DOHH2 (cell line): ENCODE measurements around the gene DOCK10.

Source experiments
- CTCF ChIP-seq: fragments of 200-600 bp; sonication (generic); IDR thresholded peaks from one replicate; pipeline ENCODE4 v1.5.1; 2014; ENCODE audit warnings: antibody characterized with exemption, mild to moderate bottlenecking, low read depth, low read length; ENCODE audit not compliant: poor library complexity, severe bottlenecking
- EZH2phosphoT487 ChIP-seq: fragments of 200-600 bp; sonication (generic); IDR thresholded peaks from 2 replicates; pipeline ENCODE4 v1.6.1; 2017; ENCODE audit warnings: borderline replicate concordance, mild to moderate bottlenecking, antibody characterized with exemption, low read length, moderate library complexity, mixed read lengths

DNA sequence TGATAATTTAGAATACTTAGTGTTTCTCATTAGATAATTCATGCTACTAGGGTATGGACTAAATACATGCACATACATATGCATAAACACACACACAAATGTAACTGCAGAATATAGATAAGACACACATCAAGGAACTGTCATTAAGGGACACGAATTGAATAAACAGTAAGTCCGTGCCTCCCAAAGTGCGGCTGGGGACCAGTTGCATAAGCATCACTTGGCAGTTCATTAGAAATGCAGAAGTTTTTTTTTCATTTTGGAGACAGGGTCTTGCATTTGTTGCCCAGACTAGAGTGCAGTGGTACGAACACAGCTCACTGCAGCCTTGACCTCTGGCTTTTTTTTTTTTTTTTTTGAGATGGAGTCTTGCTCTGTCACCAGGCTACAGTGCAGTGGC lies 196.1 kb downstream of the DOCK10 start:
- TF ChIP-seq CTCF (no peak), EZH2phosphoT487 (no peak)
